Measurements from ENCODE around the gene AGL. TPM values are rescaled to one million over a fixed set of nuclear protein-coding genes. Genes with fewer than 3 reads are reported as not detected.
A peak's percentile ranks its signal among the peaks of the same experiment; 100 is the strongest.

Gene AGL
- total and polyA plus RNA-seq, 2 of the 13 experiments (the other 11 are each of a cell fraction or from before 2014, with no cell fraction given), result 4.3 to 13.1 TPM

GRCh38 chr1:99849744-99850458, at the start of gene AGL (continued):
- TF ChIP-seq TRAFD1 (CRISPR knock-in tag; IDR thresholded peaks at IDR 0.05; ENCODE audit: borderline replicate concordance) (no peak), ZNF558 (CRISPR knock-in tag; IDR thresholded peaks at IDR 0.05; ENCODE audit: borderline replicate concordance) (peak; percentile 89; the same call in 1 of the 2 replicates), ZBTB43 (CRISPR knock-in tag; conservative IDR thresholded peaks at IDR 0.05) (peak; percentile 72; the same call in 1 of the 2 replicates), HOXD1 (CRISPR knock-in tag; IDR thresholded peaks at IDR 0.05) (0 out of 2 replicates have a peak, but pooled peaks have one; percentile 32), SMYD3 (CRISPR knock-in tag; IDR thresholded peaks at IDR 0.05) (0 out of 2 replicates have a peak, but pooled peaks have one; percentile 42), HNF4A (CRISPR knock-in tag; IDR thresholded peaks at IDR 0.05) (peak; percentile 43; the same call in 1 of the 2 replicates), PHF20 (CRISPR knock-in tag; IDR thresholded peaks at IDR 0.05) (peak; percentile 92), ZNF460 (CRISPR knock-in tag; IDR thresholded peaks at IDR 0.05; ENCODE audit: borderline replicate concordance) (peak; percentile 35; the same call in 1 of the 2 replicates), ZNF660 (CRISPR knock-in tag; IDR thresholded peaks at IDR 0.05; ENCODE audit: borderline replicate concordance, low read depth) (no peak), RFX1 (IDR thresholded peaks at IDR 0.05) (no peak), SALL2 (CRISPR knock-in tag; IDR thresholded peaks at IDR 0.05) (peak; percentile 58), ZSCAN12 (CRISPR knock-in tag; IDR thresholded peaks at IDR 0.05) (peak; percentile 74; the same call in 1 of the 2 replicates), MXD1 (CRISPR knock-in tag; IDR thresholded peaks at IDR 0.05) (peak; percentile 84), ZNF552 (CRISPR knock-in tag; IDR thresholded peaks at IDR 0.05; ENCODE audit: borderline replicate concordance) (peak; percentile 90), ZNF572 (CRISPR knock-in tag; IDR thresholded peaks at IDR 0.05) (0 out of 2 replicates have a peak, but pooled peaks have one; percentile 21), ZMYM4 (CRISPR knock-in tag; IDR thresholded peaks at IDR 0.05) (peak; percentile 97), ZSCAN30 (CRISPR knock-in tag; IDR thresholded peaks at IDR 0.05) (peak; percentile 71; the same call in 1 of the 2 replicates), KAT8 (CRISPR knock-in tag; IDR thresholded peaks at IDR 0.05) (peak; percentile 93), SAP130 (CRISPR knock-in tag; IDR thresholded peaks at IDR 0.05; ENCODE audit: low read depth) (peak; percentile 80), SIN3A (IDR thresholded peaks at IDR 0.05; ENCODE audit: borderline replicate concordance, low read depth, low read length) (peak; percentile 68; the same call in 1 of the 2 replicates), NONO (IDR thresholded peaks at IDR 0.05) (no peak), NONO (CRISPR knock-in tag; conservative IDR thresholded peaks at IDR 0.05) (peak; percentile 81; the same call in 1 of the 2 replicates), RARA (CRISPR knock-in tag; IDR thresholded peaks at IDR 0.05) (peak; percentile 15; the same call in 1 of the 2 replicates), TBX2 (CRISPR knock-in tag; IDR thresholded peaks at IDR 0.05; ENCODE audit: borderline replicate concordance) (peak; percentile 85), YEATS2 (CRISPR knock-in tag; IDR thresholded peaks at IDR 0.05; ENCODE audit: borderline replicate concordance) (peak; percentile 92), ZNF264 (CRISPR knock-in tag; IDR thresholded peaks at IDR 0.05) (peak; percentile 68)
- TF ChIP-seq, protein P1, sequence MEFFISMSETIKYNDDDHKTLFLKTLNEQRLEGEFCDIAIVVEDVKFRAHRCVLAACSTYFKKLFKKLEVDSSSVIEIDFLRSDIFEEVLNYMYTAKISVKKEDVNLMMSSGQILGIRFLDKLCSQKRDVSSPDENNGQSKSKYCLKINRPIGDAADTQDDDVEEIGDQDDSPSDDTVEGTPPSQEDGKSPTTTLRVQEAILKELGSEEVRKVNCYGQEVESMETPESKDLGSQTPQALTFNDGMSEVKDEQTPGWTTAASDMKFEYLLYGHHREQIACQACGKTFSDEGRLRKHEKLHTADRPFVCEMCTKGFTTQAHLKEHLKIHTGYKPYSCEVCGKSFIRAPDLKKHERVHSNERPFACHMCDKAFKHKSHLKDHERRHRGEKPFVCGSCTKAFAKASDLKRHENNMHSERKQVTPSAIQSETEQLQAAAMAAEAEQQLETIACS (CRISPR knock-in tag; IDR thresholded peaks at IDR 0.05), result peak; percentile 93

Data from HepG2 (cell line).